GM23338 (cell line): Measurements from ENCODE around the gene HOMER1. TPM values are rescaled to one million over a fixed set of nuclear protein-coding genes. Genes with fewer than 3 reads are reported as not detected.

Experiments
- ATAC-seq: fragments of 200-7000 bp; cut with Tn5 transposase; 3 replicates; pipeline ENCODE4 v1.9.1; 2020
- DNase-seq: peaks from one replicate; pipeline ENCODE4 v3.0.0-alpha.2; 2015; ENCODE audit warnings: low spot score
- H2AFZ ChIP-seq: fragments of 200-600 bp; sonication (generic); 2 replicates; pipeline ENCODE4 v1.8.0; 2016; ENCODE audit warnings: antibody characterized with exemption, mild to moderate bottlenecking, moderate library complexity
- H3F3A ChIP-seq: fragments of 200-600 bp; sonication (generic); replicated peaks from 2 replicates; pipeline ENCODE4 v1.8.0; 2017; ENCODE audit warnings: antibody characterized with exemption, mixed run types, low read depth
- H3K27ac ChIP-seq: fragments of 200-600 bp; sonication (generic); 2 replicates; pipeline ENCODE4 v1.6.1; 2016; ENCODE audit warnings: low read depth
- H3K27me3 ChIP-seq: fragments of 200-600 bp; sonication (generic); 2 replicates; pipeline ENCODE4 v1.8.0; 2016; ENCODE audit warnings: mild to moderate bottlenecking, mixed run types, moderate library complexity; ENCODE audit not compliant: insufficient read depth
- H3K36me3 ChIP-seq: fragments of 200-600 bp; sonication (generic); 2 replicates; pipeline ENCODE4 v1.8.0; 2016; ENCODE audit warnings: mild to moderate bottlenecking; ENCODE audit not compliant: insufficient read depth
- H3K4me1 ChIP-seq: fragments of 200-600 bp; sonication (generic); 2 replicates; pipeline ENCODE4 v1.8.0; 2016; ENCODE audit warnings: mild to moderate bottlenecking, moderate library complexity; ENCODE audit not compliant: insufficient read depth
- H3K4me2 ChIP-seq: fragments of 200-600 bp; sonication (generic); 2 replicates; pipeline ENCODE4 v1.7.1; 2017; ENCODE audit warnings: mixed run types
- H3K4me3 ChIP-seq: fragments of 200-600 bp; sonication (generic); 2 replicates; pipeline ENCODE4 v1.6.1; 2016; ENCODE audit warnings: mixed run types
- H3K79me2 ChIP-seq: fragments of 200-600 bp; sonication (generic); replicated peaks from 2 replicates; pipeline ENCODE4 v1.8.0; 2017; ENCODE audit warnings: mild to moderate bottlenecking; ENCODE audit not compliant: insufficient read depth
- H3K9me2 ChIP-seq: fragments of 200-600 bp; sonication (generic); 2 replicates; pipeline ENCODE4 v1.8.0; 2017; ENCODE audit not compliant: insufficient read depth
- H4K20me1 ChIP-seq: fragments of 200-600 bp; sonication (generic); replicated peaks from 2 replicates; pipeline ENCODE4 v1.8.0; 2017; ENCODE audit warnings: mild to moderate bottlenecking; ENCODE audit not compliant: insufficient read depth
- H3K27ac Mint-ChIP-seq: 2 replicates; pipeline ENCODE4 v1.8.0; 2020; ENCODE audit warnings: inconsistent platforms, mild to moderate bottlenecking, moderate library complexity, mixed read lengths
- H3K27me3 Mint-ChIP-seq: 3 replicates; pipeline ENCODE4 v1.8.0; 2022; ENCODE audit warnings: low read depth, mild to moderate bottlenecking, moderate library complexity, mixed read lengths, inconsistent platforms; ENCODE audit not compliant: insufficient read depth, poor library complexity
- H3K36me3 Mint-ChIP-seq: 3 replicates; pipeline ENCODE4 v1.8.0; 2021; ENCODE audit warnings: low read depth, mild to moderate bottlenecking, inconsistent platforms, moderate library complexity, mixed read lengths
- H3K4me1 Mint-ChIP-seq: 3 replicates; pipeline ENCODE4 v1.8.0; 2020; ENCODE audit warnings: mild to moderate bottlenecking, inconsistent platforms, mixed read lengths
- H3K4me3 Mint-ChIP-seq: 3 replicates; pipeline ENCODE4 v1.8.0; 2021; ENCODE audit warnings: moderate library complexity, mild to moderate bottlenecking, inconsistent platforms, mixed read lengths
- H3K9me3 Mint-ChIP-seq: 3 replicates; pipeline ENCODE4 v1.8.0; 2020; ENCODE audit warnings: moderate library complexity, mild to moderate bottlenecking, inconsistent platforms, mixed read lengths
- CREB1 ChIP-seq: fragments of 250-450 bp; sonication (Bioruptor Pico); IDR thresholded peaks from 2 replicates; pipeline ENCODE4 v1.5.0; 2020; ENCODE audit warnings: low read depth, mild to moderate bottlenecking, moderate library complexity
- CTCF ChIP-seq, 2 experiments: fragments of 200-600 bp in 1 of 2; sonication (generic) in 1 of 2; conservative IDR thresholded peaks; 2 replicates each; pipeline versions ENCODE4 v1.5.1 to v1.6.1; 2016 to 2017; ENCODE audit warnings: antibody characterized with exemption in 2 of 2, low read depth in 2 of 2, mild to moderate bottlenecking in 2 of 2, moderate library complexity in 1 of 2
- ETS1 ChIP-seq: IDR thresholded peaks from 2 replicates; pipeline ENCODE4 v1.6.1; 2016; ENCODE audit warnings: antibody characterized with exemption
- EZH2 ChIP-seq: fragments of 200-600 bp; sonication (generic); IDR thresholded peaks from one replicate; pipeline ENCODE4 v1.8.0; 2017; ENCODE audit warnings: antibody characterized with exemption, mild to moderate bottlenecking, low read depth; ENCODE audit not compliant: unreplicated experiment
- EZH2phosphoT487 ChIP-seq: fragments of 200-600 bp; sonication (generic); IDR thresholded peaks from one replicate; pipeline ENCODE4 v1.8.1; 2018; ENCODE audit warnings: antibody characterized with exemption; ENCODE audit not compliant: unreplicated experiment
- JUNB ChIP-seq: IDR thresholded peaks from one replicate; pipeline ENCODE4 v1.6.1; 2016; ENCODE audit warnings: antibody characterized with exemption; ENCODE audit not compliant: unreplicated experiment
- NANOG ChIP-seq: IDR thresholded peaks from 2 replicates; pipeline ENCODE4 v1.6.1; 2016; ENCODE audit warnings: antibody characterized with exemption, borderline replicate concordance
- POLR2AphosphoS5 ChIP-seq: IDR thresholded peaks from 2 replicates; pipeline ENCODE4 v1.6.1; 2016; ENCODE audit warnings: antibody characterized with exemption, low read depth
- REST ChIP-seq: IDR thresholded peaks from one replicate; pipeline ENCODE4 v1.6.1; 2018; ENCODE audit warnings: antibody characterized with exemption; ENCODE audit not compliant: unreplicated experiment
- STAT1 ChIP-seq: IDR thresholded peaks from one replicate; pipeline ENCODE4 v1.6.1; 2016; ENCODE audit warnings: antibody characterized with exemption; ENCODE audit not compliant: unreplicated experiment
- ZNF114 ChIP-seq: fragments of 250-450 bp; sonication (Bioruptor Pico); IDR thresholded peaks from 2 replicates; pipeline ENCODE4 v1.5.0; 2020; ENCODE audit warnings: mild to moderate bottlenecking, moderate library complexity
- ZNF331 ChIP-seq: fragments of 250-450 bp; sonication (Bioruptor Pico); IDR thresholded peaks from 2 replicates; pipeline ENCODE4 v1.5.0; 2020; ENCODE audit warnings: low read depth, mild to moderate bottlenecking, moderate library complexity
- polyA plus RNA-seq: library from polyadenylated mRNA; unstranded; fragments of >200 nt; fragmentation: Nextera tagmentation; extraction: Ambion mirVana; gene quantifications from 2 replicates; pipeline ENCODE4 v1.2.1, GENCODE V29; 2016
- total RNA-seq: library from RNA; depleted of rRNA; stranded (reverse); fragments of >200 nt; shearing (Covaris generic); gene quantifications from 2 replicates; pipeline ENCODE4 v1.2.3, GENCODE V29; 2014

Gene HOMER1
- total and polyA plus RNA-seq, 2 experiments from 2014 or later: 45.1 to 80.3 TPM

- TF ChIP-seq STAT1: no peak
- no peak for TF ChIP-seq EZH2
- TF ChIP-seq CREB1 (CRISPR knock-in tag): no peak
- no peak for TF ChIP-seq POLR2AphosphoS5
- TF ChIP-seq EZH2phosphoT487: no peak
- no peak for TF ChIP-seq JUNB
- no peak for TF ChIP-seq NANOG
- TF ChIP-seq ZNF114 (CRISPR knock-in tag): no peak
- TF ChIP-seq CTCF (conservative IDR thresholded peaks at IDR 0.05; ENCODE audit: low read depth in 2 of 2): no peak
- no peaks in the 10 kb centered on the region for H3F3A ChIP-seq
- Mint-ChIP-seq H3K4me3 (no peak overlapping the region), H3K27me3 (peaks cover 2% of the 10 kb centered on the region), H3K9me3 (no peaks in the 10 kb centered on the region), H3K27ac (no peak overlapping the region), H3K36me3 (no peaks in the 10 kb centered on the region; the same call in 2 of the 3 replicates), H3K4me1 (peaks cover 6% of the 10 kb centered on the region)
- H3K9me2 ChIP-seq: no peaks in the 10 kb centered on the region; the same call in 1 of the 2 replicates
- H3K4me2 ChIP-seq: no peak overlapping the region
- no peak for DNase-seq
- H4K20me1 ChIP-seq: no peaks in the 10 kb centered on the region
- H2AFZ ChIP-seq: no peak overlapping the region
- no peaks in the 10 kb centered on the region for H3K79me2 ChIP-seq
- no peaks in the 10 kb centered on the region for H3K4me1 ChIP-seq
- H3K27ac ChIP-seq: no peak overlapping the region
- H3K27me3 ChIP-seq: no peaks in the 10 kb centered on the region
- no peak overlapping the region for H3K4me3 ChIP-seq
- no peak for ATAC-seq
- H3K36me3 ChIP-seq: no peaks in the 10 kb centered on the region
Observed at GRCh38 chr5:79330071-79330470, 183.9 kb downstream of the HOMER1 start.

GRCh38 chr5:79329453-79329852, 184.5 kb downstream of the HOMER1 start:
- no peaks in the 10 kb centered on the region for H3K27me3 ChIP-seq
- no peaks in the 10 kb centered on the region for H4K20me1 ChIP-seq
- H3K27ac ChIP-seq: no peak overlapping the region
- H3K4me1 Mint-ChIP-seq: peaks cover 6% of the 10 kb centered on the region
- H3K4me2 ChIP-seq: no peak overlapping the region
- no peaks in the 10 kb centered on the region for H3K9me3 Mint-ChIP-seq
- H3K36me3 Mint-ChIP-seq: no peaks in the 10 kb centered on the region
- H3K4me3 Mint-ChIP-seq: no peak overlapping the region
- no peak overlapping the region for H3K27ac Mint-ChIP-seq
- no peaks in the 10 kb centered on the region for H3K79me2 ChIP-seq
- no peaks in the 10 kb centered on the region for H3K36me3 ChIP-seq
- no peaks in the 10 kb centered on the region for H3F3A ChIP-seq
- no peak overlapping the region for H3K4me3 ChIP-seq
- no peaks in the 10 kb centered on the region; the same call in 1 of the 2 replicates for H3K9me2 ChIP-seq
- H3K27me3 Mint-ChIP-seq: no peaks in the 10 kb centered on the region
- DNase-seq (no peak), ATAC-seq (no peak)
- H2AFZ ChIP-seq: no peak overlapping the region
- no peaks in the 10 kb centered on the region for H3K4me1 ChIP-seq
- TF ChIP-seq STAT1: no peak
- no peak for TF ChIP-seq REST
- no peak for TF ChIP-seq NANOG
- TF ChIP-seq ZNF331 (CRISPR knock-in tag): no peak
- TF ChIP-seq CTCF (conservative IDR thresholded peaks at IDR 0.05; ENCODE audit: low read depth in 2 of 2): no peak
- TF ChIP-seq EZH2: no peak
- TF ChIP-seq EZH2phosphoT487: no peak
- no peak for TF ChIP-seq POLR2AphosphoS5
- no peak for TF ChIP-seq ETS1
